Mucosa of gallbladder (tissue), 1 donor: Measurements from ENCODE around the gene ALG1L2. TPM values are rescaled to one million over a fixed set of nuclear protein-coding genes. Genes with fewer than 3 reads are reported as not detected.
"Not testable (repeated sequence)": the region's sequence is repeated elsewhere in the genome, so short reads cannot be mapped to it uniquely, and the experiment has no call there.

ENCODE experiments used
- DNase-seq: peaks from one replicate; pipeline ENCODE4 v3.0.0-alpha.2; 2020; ENCODE audit warnings: low spot score
- total RNA-seq: library from RNA; stranded (reverse); gene quantifications from one replicate; pipeline ENCODE4 v1.2.1, GENCODE V29; 2021
- donor health status: DM: no; HTN: no; CAD: no.

Gene ALG1L2
- total RNA-seq, 1 donor from 2014 or later, result 1.2 TPM

DNA sequence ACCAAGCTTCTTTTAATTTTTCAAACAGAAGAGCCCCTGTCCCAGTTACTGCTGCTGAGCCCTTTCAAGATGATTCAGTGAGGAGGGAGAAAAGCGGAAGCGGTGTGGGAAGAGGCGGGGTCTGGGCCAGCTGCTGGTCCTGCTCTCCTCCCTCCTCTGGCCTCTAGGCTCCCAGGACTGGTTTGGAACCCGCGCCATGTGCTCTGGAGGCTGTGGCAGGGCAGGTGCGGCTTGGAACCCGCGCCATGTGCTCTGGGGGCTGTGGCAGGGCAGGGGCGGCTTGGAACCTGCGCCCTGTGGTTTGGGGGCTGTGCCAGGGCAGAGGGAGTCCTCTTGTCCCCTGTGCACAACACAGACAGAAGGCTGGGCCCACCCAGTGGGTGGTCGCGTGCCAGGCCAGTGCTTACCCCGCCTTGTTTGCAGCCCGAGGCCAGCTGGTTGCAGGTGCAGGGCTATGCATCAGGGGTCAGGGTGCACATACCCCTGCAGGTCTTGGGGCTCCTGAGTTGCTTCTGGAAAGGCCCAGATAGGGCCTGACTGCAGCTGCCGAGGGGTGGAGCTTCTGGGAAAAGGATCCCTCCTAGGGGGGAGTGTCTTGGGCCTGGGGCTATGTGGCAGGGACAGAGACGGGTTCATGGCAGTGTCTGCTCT, 12.2 kb downstream of the ALG1L2 start:
- DNase-seq, result no peak

DNA sequence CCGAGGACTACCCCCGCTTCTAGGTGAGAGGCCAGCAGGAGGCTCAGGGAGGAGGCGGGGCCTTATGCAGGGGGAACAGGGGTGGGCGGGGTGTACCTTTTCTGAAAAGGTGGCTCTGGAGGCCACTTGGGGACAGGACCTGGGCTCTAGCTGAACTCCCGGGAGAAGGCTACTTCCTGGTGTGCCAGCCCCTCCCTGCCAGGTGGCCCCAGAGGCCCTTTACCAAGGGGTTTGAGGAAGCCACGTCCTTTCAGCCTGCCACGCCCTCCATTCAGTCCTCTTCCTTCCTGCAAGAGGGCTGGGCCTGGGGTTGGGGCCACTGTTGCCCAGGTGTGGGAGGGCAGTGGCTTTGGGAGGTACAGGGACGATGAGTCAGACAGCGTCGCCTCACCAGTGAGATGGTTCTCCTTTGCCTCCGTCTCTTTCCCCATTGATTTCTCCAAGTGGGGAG, 12.9 kb downstream of the ALG1L2 start:
- DNase-seq, result peak; percentile 75

DNA sequence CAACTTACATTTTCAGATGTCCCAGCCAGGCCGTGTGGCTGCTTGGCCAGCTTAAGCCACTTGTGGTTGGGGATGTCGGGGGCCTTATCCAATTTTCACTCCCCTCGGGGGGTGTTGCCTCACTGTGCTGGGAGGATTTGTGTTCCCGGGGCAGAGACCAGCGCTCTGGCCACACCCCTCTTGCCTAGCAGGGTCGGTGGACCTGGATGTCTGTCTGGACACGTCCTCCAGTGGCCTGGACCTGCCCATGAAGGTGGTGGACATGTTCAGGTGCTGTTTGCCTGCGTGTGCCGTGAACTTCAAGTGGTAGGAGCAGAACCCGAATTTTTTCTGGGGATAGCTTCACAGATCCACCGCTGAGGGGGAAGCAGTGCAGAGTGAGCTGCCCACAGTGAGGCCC, 14.2 kb downstream of the ALG1L2 start:
- DNase-seq, result not testable (repeated sequence)

DNA sequence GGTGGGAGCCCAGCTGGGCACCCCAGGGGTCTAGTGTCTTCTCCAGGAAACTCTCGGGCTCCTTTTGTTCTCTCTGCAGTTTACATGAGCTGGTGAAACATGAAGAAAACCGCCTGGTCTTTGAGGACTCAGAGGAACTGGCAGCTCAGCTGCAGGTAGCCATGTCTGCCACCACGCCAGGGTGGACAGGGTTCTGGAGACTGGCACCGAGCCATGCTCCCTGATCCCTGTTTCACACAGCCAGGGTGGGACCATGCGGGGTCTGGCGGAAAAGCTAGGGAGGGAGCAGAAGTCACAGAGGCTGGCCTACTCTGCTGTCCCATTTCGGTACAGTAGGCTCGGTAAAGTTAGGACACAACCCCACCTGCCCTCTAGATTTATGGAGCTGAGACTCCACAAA, 15.5 kb downstream of the ALG1L2 start:
- DNase-seq, result not testable (repeated sequence)

DNA sequence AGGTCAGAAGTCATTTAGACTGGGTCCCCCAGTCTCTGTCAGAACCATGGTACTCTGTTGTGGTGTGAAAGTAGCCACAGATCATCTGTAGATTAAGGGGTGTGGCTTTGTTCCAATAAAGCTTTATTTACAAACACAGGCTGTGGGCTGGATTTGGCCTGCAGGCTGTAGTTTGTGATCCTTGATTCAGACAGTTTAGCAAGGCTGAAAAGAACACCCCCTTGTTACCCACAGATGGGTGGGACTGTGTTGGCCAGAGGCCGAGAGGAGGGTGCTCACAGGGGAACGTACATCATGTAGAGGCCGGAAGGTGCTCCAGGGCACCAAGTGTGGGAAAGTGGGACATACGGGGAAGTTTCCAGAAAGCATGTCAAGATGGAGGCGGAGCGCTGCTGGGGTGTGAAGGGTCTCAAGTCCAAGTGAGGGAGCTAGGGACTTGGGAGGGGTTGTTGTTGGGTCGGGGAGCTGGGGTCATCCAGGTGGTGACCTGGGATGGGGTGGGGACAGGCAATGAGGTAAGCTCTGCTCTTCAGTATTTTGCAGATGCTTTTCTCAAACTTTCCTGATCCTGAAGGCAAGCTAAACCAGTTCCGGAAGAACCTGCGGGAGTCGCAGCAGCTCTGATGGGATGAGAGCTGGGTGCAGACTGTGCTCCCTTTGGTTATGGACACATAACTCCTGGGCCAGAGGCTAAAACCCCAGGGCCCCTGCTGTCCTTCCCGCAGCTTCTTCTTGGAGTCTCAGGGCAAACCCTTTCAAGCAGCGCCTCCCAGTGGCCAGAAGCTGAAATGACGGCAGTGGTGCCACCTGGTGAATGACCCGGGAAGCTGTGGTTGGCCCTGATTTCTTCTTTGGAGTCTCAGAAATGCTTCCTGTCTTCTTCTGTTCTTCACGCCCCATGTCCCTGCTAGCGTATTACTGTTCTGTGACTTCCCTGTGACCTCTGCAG, 16.3 kb downstream of the ALG1L2 start:
- DNase-seq, result not testable (repeated sequence)

DNA sequence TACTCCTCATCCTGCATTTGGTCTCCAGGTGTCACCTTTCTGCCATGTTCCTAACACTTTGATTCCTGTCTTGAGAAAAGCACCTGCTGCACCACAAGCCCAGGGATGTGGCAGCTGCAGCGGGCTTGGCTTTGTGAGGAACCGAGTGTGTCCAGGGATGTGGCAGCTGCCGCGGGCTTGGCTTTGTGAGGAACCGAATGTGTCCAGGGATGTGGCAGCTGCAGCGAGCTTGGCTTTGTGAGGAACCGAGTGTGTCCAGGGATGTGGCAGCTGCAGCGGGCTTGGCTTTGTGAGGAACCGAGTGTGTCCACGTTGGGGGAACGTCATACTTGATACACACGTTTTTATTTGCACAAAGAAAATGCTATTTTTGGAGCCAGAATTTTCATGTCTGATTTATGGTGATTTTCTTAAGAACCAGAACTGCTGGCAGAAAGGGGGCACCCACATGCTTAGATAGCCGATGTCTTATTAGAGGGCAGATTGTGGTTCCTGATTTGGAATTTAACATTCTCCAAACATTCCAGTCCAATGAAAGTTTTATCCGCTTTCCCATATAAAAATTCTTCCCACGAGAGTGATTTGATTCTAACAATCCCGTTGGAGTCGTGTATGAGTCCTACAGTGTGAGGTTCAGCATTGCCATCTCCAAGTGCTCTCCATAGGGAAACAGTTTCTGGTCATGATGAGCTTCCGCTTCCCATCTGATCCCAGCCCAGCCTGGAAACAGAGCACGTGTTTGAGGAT, 17.2 kb downstream of the ALG1L2 start:
- not testable (repeated sequence) for DNase-seq

DNA sequence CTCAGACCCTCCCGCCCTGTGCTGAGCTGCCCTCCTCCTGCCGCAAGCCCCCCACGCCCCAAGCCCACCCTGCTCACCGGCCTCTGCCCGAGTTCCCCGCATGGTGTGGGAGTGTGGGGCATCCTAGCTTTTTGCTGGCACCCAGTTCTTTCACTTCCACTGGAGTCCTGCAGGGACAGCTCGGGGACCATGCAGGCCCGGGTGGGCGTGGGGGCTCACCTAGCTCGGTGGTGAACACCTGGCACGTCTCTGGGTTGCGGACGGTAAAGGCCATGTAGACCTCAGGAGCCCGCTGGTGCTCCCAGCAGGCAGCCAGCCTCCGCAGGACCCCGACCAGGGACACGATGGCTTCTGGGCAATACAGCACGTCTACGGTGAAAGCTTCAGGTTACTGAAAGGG, 20.9 kb downstream of the ALG1L2 start:
- DNase-seq, result not testable (repeated sequence)

DNA sequence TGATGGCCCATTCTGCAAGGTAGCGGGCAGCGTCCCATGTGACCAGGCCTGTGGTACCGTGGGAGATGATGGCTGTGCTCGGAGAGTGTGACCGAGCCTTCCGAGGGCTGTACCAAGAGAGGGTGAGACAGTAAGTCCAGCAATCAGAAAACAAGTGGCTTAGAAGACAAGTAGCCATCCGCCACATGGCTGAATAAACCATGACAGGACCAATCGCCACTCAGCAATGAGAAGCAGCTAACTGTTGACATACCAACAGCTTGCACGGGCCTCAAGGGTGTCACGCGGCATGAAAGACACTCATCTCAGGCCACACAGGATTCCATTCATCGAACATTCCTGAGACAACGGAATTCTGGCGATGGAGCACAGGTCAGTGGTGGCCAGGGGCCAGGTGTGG, 22.6 kb downstream of the ALG1L2 start:
- DNase-seq, result not testable (repeated sequence)

DNA sequence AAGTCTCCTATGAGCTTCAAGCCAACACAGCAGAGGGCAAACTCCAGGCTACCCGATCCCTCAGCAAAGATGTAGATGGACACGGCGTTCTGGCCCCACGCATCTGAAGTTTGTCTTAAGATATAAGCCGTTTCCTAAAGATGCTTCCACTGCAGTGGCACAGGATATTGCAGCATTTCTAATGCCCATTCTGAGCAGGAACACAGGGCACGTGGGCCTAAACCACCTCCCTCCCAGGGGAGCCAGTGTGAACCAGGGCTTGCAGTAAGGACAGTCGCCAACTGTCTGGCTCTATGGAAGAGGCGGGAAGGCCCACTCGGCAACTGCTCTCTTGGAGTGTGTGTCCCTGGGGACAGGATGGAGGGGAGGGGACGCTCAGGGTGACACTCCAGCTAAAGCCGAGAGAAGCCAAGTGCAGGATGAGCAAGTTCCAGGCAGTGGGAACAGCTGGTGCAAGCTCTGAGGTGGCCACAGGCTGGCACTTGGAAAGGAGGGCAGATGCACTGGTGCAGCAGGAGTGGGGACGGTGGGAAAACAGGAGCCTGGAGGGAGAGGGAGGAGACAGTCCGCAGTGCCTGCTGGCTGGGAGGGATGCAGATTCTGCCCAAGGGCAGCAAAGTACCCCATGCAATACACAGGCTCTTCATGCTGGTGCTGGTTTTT, 25.8 kb downstream of the ALG1L2 start:
- not testable (repeated sequence) for DNase-seq

DNA sequence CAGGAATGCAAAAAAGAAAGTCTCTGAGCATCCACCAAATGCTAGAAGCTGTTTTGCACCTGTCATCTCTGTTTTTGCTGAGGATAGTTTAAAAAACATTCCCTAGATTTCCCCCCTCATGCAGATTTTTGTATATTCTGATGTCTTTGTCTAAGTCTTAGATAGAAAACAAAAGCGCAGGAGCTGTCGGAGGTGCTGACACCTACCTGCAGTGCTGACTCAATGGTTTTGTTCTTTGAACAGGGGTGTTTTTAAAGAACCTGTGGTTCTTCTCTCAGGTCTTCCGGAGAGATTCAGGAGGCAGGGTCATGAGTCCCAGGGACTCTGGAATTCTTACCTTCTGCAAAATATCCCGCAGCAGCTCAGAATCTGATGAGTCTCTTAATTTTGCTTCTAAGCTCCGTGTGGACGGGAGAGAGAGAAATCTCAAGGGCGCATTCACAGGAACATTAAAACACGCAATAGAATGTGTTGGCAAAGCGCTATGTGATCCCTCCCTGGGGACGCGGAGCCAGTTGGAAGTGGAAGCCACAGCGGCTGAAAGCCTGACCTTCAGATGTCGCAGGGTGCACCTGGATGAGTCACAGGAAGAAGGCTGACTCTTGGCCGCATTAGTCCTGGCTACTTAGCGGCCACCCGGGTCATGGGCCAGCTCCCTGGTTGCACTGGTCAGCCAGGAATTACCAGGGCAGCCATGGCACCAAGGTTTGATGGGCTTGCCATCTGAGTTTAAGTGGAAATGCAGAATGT, 27.4 kb downstream of the ALG1L2 start:
- not testable (repeated sequence) for DNase-seq

DNA sequence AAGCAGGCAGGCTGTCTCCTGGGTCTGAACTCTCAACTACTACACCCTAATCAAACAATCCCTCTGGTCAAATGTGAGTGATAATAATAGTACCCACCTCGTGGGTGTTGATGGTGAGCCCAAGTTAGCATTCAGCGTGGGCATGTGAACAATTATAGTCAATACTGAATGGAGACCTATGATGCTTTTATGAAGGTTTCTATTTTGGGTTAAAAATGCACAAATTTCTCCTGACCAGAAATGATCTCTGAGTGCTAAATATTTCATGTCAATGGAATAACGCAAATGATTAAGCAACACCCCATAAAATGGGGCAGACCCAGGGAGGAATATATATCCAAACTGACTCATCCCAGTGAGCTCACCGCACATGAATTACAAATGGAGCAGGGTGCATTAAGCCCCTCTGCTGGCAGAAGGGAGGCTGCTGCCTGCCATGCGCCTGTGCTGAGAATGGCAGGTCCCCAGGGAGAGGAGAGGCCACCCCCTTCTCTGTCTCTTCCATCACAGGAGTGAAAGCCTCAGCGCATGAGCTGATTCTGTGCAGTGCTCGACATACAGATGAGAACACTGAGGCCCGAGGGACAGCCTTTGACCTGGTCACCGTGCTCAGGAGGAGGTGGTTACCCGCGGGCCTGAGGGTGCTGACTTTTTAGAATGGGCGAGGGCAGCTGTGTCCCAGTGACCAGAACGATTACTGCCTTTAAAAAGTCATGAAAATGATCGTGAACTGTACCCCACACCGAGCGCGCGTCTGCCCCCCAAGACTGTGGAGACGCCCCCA, 28.9 kb downstream of the ALG1L2 start:
- DNase-seq, result not testable (repeated sequence)

DNA sequence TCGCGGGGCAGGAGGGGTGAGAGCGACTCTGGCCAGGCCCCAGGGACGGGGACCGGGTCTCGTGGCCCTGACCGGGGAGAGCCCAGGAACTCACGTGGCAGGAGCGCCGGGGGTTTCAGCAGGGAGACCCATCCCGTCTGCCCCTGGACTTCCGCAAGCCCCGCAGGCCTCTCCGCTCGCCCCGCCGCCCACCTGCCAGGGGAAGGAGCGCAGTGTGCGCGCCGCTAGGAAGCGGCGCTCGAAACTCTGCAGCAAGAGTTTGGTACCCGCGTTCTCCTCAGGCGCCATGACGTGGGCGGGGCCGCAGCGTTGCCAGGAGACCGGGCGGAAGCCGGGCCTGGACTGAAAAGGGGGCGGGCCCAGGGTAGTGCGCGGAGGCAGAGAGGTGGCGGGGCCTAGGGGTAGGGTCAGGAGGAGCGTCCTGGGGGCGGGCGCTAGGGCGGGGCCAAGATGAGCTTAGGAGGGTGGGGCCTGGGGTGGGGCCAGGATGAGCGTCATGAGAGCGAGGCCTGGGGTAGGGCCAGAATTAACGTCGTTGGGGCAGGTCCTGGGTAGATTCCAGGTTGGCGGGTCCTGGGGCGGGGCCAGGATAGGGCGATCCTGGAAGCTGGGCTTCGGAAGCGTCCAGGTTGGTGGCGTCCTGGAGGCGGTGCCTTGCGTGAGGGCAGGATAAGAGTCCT, 29.7 kb downstream of the ALG1L2 start:
- DNase-seq, result peak; percentile 100

DNA sequence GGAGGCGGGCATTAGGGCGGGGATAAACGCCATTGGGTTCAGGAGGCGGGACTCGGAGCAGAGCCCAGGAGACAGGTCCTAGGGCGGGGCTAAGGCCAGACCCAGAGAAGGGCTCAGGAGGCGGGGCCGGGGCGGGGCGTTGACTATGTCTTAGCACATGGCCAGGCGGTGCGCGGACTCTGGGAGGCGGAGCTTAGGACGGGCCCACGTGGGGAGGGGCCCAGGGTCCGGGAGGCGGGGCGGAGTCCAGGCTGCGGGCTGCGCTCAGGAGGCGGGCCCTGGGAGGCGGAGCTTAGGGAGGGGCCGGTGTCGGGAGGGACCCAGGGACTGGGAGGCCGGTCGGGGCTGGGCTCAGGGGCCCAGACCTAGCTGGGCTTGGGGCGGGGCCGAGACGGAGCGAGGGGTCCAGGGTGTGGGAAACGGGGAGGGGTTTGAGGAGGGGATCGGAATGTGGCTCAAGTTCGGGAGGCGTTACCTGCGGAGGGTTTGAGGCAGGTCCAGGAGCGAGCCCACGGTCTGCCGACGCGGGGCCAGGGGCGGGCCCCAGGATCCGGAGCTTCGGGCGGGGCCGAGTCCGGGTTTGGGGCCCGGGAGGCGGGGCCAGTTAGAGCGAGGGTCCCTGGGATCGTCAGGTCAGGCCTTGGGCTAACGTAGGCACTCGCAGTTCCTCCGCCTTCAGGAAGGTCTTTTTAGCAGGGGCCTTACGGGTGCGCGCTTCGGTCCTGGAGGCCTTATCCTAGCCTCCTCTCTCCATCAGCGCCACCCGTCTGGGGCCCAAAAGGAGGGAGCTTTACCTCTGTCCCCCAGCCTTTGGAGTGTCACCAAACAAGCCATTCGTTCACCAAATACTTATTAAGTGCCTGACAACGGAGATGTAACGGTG, 30.5 kb downstream of the ALG1L2 start:
- DNase-seq, result peak; percentile 69

DNA sequence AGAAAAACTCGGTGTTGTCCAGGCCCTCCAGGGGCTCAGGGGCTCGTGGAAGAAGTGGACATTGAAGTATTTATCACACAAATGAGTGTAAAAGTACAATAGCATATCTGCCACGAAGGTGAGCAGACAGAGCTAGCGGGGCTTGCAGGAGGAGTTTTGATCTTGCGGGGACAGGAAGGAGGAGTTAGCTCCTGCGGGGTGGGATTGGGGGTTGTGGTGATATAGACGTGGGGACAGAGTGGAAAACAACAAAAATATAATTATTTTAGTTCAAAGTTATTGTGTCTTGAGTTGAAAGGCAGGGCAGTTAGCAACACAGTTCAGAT, 31.1 kb downstream of the ALG1L2 start:
- DNase-seq, result not testable (repeated sequence)

DNA sequence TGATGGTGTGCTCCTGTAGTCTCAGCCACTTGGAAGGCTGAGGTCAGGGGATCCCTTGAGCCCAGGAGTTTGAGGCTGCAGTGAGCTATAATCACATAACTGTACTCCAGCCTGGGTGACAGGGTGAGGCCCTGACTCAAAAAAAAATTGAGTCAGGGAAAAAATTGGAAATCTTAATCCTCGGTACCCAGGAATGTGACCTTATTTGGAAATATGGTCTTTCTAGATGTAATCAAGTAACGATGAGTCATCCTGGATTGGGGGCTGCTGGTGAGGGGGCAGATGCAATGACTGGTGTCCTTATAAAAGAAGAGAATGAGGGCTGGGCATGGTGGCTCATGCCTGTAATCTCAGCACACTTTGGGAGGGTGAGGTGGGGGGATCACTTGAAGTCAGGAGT, 33.8 kb downstream of the ALG1L2 start:
- DNase-seq, result not testable (repeated sequence)

DNA sequence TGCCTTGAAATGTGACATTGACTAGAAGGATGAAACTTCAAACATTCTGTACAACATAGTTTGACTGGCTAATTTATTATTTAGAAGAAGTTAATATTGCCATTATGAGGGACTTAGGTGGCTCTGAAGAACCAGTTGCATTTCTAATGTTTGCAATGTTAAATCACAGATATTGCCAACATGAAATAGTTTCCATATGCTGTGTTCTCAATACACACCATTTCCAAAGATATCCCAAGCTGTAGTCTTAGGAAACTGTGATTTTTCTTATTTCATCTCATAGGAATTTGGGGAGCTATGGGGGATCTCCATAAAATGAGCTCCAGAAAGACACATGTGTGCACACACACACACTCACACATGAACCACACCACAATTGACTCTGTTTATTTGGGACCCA, 36.3 kb downstream of the ALG1L2 start:
- DNase-seq, result no peak

DNA sequence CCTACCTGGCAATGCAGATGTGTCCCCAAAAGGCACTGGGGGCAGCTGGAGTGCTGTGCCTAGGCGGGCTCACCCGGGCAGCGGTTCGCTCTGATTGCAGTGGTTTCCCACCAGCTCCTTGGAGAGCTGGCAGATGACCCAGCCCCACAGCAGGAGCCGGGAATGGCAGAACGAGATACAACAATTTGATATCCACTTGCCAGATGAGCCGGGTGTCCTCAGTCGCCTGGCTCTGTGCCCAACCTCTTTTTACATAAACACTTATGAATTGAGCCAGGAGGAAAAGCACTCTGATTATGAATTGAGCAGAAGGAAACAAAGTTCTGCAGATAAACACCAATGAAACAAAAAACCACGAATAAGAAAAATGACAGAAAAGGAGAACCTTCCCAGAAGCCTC, 38.2 kb downstream of the ALG1L2 start:
- DNase-seq, result not testable (repeated sequence)

DNA sequence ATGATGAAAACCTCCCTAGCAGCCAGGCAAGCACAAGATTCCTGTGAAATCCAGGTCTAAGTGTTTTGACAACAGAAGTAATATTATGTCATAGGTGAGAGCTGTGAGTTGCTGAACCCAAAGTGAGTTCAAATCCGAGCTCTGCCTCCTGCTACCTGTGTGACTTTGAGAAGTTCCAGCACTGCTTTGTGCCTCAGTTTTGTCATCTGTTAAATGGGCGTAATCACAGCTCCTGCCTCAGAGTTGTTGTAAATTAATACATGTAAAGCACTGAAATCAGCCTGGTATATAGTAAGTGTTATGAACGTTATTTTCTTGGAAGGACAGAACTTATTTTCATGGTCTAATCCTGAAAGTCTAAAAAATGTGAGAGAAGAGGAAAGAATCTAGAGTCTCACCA, 38.7 kb downstream of the ALG1L2 start:
- not testable (repeated sequence) for DNase-seq
